Erythroblast (primary cell): Measurements from ENCODE around the gene C7.

Experiments used
- GATA1 ChIP-seq: IDR thresholded peaks from 2 replicates; pipeline ENCODE4 v1.6.1; 2011; ENCODE audit warnings: low read depth, mild to moderate bottlenecking, control low read depth, low read length, moderate library complexity
- POLR2A ChIP-seq: IDR thresholded peaks from 2 replicates; pipeline ENCODE4 v1.6.1; 2011; ENCODE audit warnings: mild to moderate bottlenecking, low read length

GRCh38 chr5:40916226-40916625, 6.9 kb downstream of the C7 start:
- TF ChIP-seq POLR2A (no peak), GATA1 (no peak)
